Keratinocyte (primary cell): ENCODE data around the gene CHST8.

Experiments
- EZH2 ChIP-seq: IDR thresholded peaks from one replicate; pipeline ENCODE4 v1.6.1; 2012; ENCODE audit warnings: inconsistent platforms, mild to moderate bottlenecking, low read length, moderate library complexity
- TF ChIP-seq, protein P1 (sequence below), 3 experiments: IDR thresholded peaks in 1 of 3; conservative IDR thresholded peaks in 1 of 3; optimal IDR thresholded peaks in 1 of 3; 2 replicates in 2 of 3; 3 replicates in 1 of 3; pipeline versions ENCODE3 to v1.5.1; 2011; ENCODE audit warnings: low read length in 3 of 3, mild to moderate bottlenecking in 3 of 3, moderate library complexity in 2 of 3, control low read depth in 1 of 3, inconsistent platforms in 1 of 3; ENCODE audit not compliant: insufficient read depth in 2 of 3; ENCODE audit errors: extremely low read depth in 1 of 3

DNA sequence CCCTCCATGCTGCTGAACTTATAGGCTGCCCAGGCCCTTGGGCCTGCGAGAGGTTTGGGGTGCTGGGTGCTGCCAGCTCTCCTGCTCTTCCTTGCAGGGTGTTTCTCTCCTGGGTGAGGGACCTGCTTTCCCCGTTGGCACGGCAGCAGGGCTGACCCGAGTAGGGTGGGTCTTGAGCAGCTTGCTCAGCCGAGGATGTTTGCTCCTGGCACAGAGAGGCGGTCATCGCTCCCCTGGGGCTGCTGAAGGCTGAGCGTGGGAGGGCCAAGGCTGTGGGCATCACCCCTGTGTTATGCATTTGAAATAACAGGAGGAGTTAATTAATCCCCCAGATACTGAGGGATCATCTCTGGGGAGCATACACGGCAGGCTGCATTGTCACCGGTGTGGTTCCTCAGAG is 180.2 kb downstream of the CHST8 start:
- no peak for TF ChIP-seq EZH2
- TF ChIP-seq, protein P1, sequence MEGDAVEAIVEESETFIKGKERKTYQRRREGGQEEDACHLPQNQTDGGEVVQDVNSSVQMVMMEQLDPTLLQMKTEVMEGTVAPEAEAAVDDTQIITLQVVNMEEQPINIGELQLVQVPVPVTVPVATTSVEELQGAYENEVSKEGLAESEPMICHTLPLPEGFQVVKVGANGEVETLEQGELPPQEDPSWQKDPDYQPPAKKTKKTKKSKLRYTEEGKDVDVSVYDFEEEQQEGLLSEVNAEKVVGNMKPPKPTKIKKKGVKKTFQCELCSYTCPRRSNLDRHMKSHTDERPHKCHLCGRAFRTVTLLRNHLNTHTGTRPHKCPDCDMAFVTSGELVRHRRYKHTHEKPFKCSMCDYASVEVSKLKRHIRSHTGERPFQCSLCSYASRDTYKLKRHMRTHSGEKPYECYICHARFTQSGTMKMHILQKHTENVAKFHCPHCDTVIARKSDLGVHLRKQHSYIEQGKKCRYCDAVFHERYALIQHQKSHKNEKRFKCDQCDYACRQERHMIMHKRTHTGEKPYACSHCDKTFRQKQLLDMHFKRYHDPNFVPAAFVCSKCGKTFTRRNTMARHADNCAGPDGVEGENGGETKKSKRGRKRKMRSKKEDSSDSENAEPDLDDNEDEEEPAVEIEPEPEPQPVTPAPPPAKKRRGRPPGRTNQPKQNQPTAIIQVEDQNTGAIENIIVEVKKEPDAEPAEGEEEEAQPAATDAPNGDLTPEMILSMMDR (optimal IDR thresholded peaks at IDR 0.05 in 1 of 3, IDR thresholded peaks at IDR 0.05 in 1 of 3, conservative IDR thresholded peaks at IDR 0.05 in 1 of 3; ENCODE audit: extremely low read depth in 1 of 3, insufficient read depth in 2 of 3, low read length in 3 of 3) = no peak
